AG20443 (cell line): ENCODE results near the gene SLC35G3.
"Not testable (repeated sequence)": the region's sequence is repeated elsewhere in the genome, so short reads cannot be mapped to it uniquely, and the experiment has no call there.

Experiments used
- DNase-seq: peaks from one replicate; pipeline ENCODE4 v3.0.0; 2012; ENCODE audit warnings: low spot score, mixed read lengths

SLC35G3 gene

GRCh38 chr17:35164716-35165115, 29.5 kb downstream of the SLC35G3 start:
- DNase-seq = no peak

- DNase-seq = no peak
Measured at GRCh38 chr17:35163886-35164285, 30.3 kb downstream of the SLC35G3 start.

GRCh38 chr17:35162755-35163154, 31.4 kb downstream of the SLC35G3 start:
- DNase-seq = no peak

- no peak for DNase-seq
Measured at GRCh38 chr17:35161281-35161761, 32.9 kb downstream of the SLC35G3 start.

- DNase-seq = no peak
Measured at GRCh38 chr17:35160354-35161201, 33.6 kb downstream of the SLC35G3 start.

- no peak for DNase-seq
Measured at GRCh38 chr17:35159940-35160339, 34.3 kb downstream of the SLC35G3 start.

GRCh38 chr17:35155246-35155645, 38.9 kb downstream of the SLC35G3 start:
- DNase-seq = no peak

GRCh38 chr17:35154196-35155165, 39.7 kb downstream of the SLC35G3 start:
- no peak for DNase-seq

- no peak for DNase-seq
Measured at GRCh38 chr17:35152421-35153140, 41.6 kb downstream of the SLC35G3 start.

- DNase-seq = not testable (repeated sequence)
Measured at GRCh38 chr17:35151080-35151479, 43.1 kb downstream of the SLC35G3 start.

- DNase-seq = no peak
Measured at GRCh38 chr17:35149941-35150340, 44.3 kb downstream of the SLC35G3 start.

- DNase-seq = no peak
Measured at GRCh38 chr17:35148144-35148543, 46.0 kb downstream of the SLC35G3 start.

- no peak for DNase-seq
Measured at GRCh38 chr17:35147375-35147905, 46.8 kb downstream of the SLC35G3 start, which contains the start of gene UNC45B. UNC45B (plus strand) TSS chr17:35147817; CDS start chr17:35148264, 447 bp downstream.

- DNase-seq = no peak
Measured at GRCh38 chr17:35146214-35146833, 47.9 kb downstream of the SLC35G3 start.

GRCh38 chr17:35144840-35145239, 49.4 kb downstream of the SLC35G3 start:
- no peak for DNase-seq
